Ishikawa (cell line): ENCODE data around the gene CADM1.

Source experiments
- CEBPB ChIP-seq: IDR thresholded peaks from 2 replicates; pipeline ENCODE4 v1.6.1; 2012
- CREB1 ChIP-seq: IDR thresholded peaks from 2 replicates; pipeline ENCODE4 v1.6.1; 2012; ENCODE audit warnings: low read depth
- EGR1 ChIP-seq: IDR thresholded peaks from 2 replicates; pipeline ENCODE4 v1.6.1; 2012
- EP300 ChIP-seq: IDR thresholded peaks from 2 replicates; pipeline ENCODE4 v1.6.1; 2012; ENCODE audit warnings: borderline replicate concordance
- FOXM1 ChIP-seq: IDR thresholded peaks from 2 replicates; pipeline ENCODE4 v1.6.1; 2012; ENCODE audit warnings: low read depth, borderline replicate concordance
- NFIC ChIP-seq: IDR thresholded peaks from 2 replicates; pipeline ENCODE4 v1.6.1; 2012
- RAD21 ChIP-seq: IDR thresholded peaks from 2 replicates; pipeline ENCODE4 v1.6.1; 2012; ENCODE audit warnings: low read depth
- REST ChIP-seq: IDR thresholded peaks from 2 replicates; pipeline ENCODE4 v1.6.1; 2012; ENCODE audit warnings: low read depth, mild to moderate bottlenecking
- TAF1 ChIP-seq: IDR thresholded peaks from 2 replicates; pipeline ENCODE4 v1.6.1; 2012; ENCODE audit warnings: low read depth, mild to moderate bottlenecking
- TCF12 ChIP-seq: IDR thresholded peaks from 2 replicates; pipeline ENCODE4 v1.6.1; 2012; ENCODE audit warnings: low read depth
- TEAD4 ChIP-seq: IDR thresholded peaks from 2 replicates; pipeline ENCODE4 v1.6.1; 2012
- USF1 ChIP-seq: IDR thresholded peaks from 2 replicates; pipeline ENCODE4 v1.6.1; 2012
- YY1 ChIP-seq: IDR thresholded peaks from 2 replicates; pipeline ENCODE4 v1.6.1; 2012; ENCODE audit warnings: low read depth
- ZBTB7A ChIP-seq: IDR thresholded peaks from 2 replicates; pipeline ENCODE4 v1.6.1; 2012; ENCODE audit warnings: low read depth
- TF ChIP-seq, protein P1 (sequence below): IDR thresholded peaks from 2 replicates; pipeline ENCODE4 v1.6.1; 2012

CADM1 gene

GRCh38 chr11:115244296-115244695 lies 259.9 kb downstream of the CADM1 start:
- TF ChIP-seq USF1 (no peak), REST (no peak), YY1 (no peak), TAF1 (no peak), ZBTB7A (no peak), TCF12 (no peak), EGR1 (no peak), RAD21 (no peak), TEAD4 (no peak), FOXM1 (no peak), CEBPB (no peak), CREB1 (no peak), NFIC (no peak)
- TF ChIP-seq, protein P1, sequence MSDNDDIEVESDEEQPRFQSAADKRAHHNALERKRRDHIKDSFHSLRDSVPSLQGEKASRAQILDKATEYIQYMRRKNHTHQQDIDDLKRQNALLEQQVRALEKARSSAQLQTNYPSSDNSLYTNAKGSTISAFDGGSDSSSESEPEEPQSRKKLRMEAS, result no peak

- no peak for TF ChIP-seq EGR1
- TF ChIP-seq TCF12, result no peak
- no peak for TF ChIP-seq YY1
- TF ChIP-seq NFIC, result no peak
- no peak for TF ChIP-seq REST
- TF ChIP-seq TEAD4, result no peak
- no peak for TF ChIP-seq ZBTB7A
- TF ChIP-seq RAD21, result no peak
- no peak for TF ChIP-seq CREB1
Observed at GRCh38 chr11:115242982-115243381, 261.2 kb downstream of the CADM1 start.

- no peak for TF ChIP-seq EP300
- TF ChIP-seq TAF1, result no peak
Observed at GRCh38 chr11:115241899-115242298, 262.3 kb downstream of the CADM1 start.

DNA sequence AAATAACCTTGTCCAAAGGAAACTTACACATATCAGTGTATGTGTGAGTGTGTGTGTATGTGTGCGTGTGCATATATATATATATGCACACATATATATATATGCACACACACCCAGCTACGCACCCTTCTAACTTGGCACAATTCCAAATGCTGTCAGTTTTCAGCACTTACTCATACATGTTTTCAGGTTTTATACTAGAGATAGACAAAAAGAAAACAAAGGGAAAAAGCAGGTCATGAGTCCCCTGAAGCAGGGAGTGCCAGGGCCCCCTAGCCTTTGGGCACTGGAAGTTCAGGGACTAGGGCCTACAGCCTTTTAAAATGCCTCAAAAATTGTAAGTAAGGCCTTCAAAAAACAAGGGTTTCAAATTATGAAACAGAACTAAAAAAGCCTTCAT lies 265.4 kb downstream of the CADM1 start:
- TF ChIP-seq, protein P1, result no peak
- TF ChIP-seq NFIC, result 0 out of 2 replicates have a peak, but pooled peaks have one; percentile 15
- TF ChIP-seq RAD21, result no peak

- TF ChIP-seq TAF1 (no peak), YY1 (no peak), TCF12 (no peak), FOXM1 (no peak), CEBPB (no peak), TEAD4 (no peak), CREB1 (no peak), EP300 (no peak), REST (no peak), EGR1 (no peak), RAD21 (no peak), ZBTB7A (no peak), NFIC (no peak), USF1 (no peak)
- TF ChIP-seq, protein P1, result no peak
Observed at GRCh38 chr11:115238086-115238485, 266.1 kb downstream of the CADM1 start.

GRCh38 chr11:115237578-115237977 lies 266.6 kb downstream of the CADM1 start:
- no peak for TF ChIP-seq TEAD4
- TF ChIP-seq, protein P1, result no peak
- TF ChIP-seq EGR1, result no peak
- no peak for TF ChIP-seq RAD21
- no peak for TF ChIP-seq USF1
- no peak for TF ChIP-seq FOXM1
- TF ChIP-seq YY1, result no peak
- TF ChIP-seq NFIC, result no peak
- no peak for TF ChIP-seq ZBTB7A
- no peak for TF ChIP-seq TCF12
- no peak for TF ChIP-seq EP300
- TF ChIP-seq TAF1, result no peak
- no peak for TF ChIP-seq CREB1
- TF ChIP-seq CEBPB, result no peak
- TF ChIP-seq REST, result no peak
